Spinal cord (tissue), 10 donors: ENCODE measurements around the gene IL1RAPL2. TPM values are rescaled to one million over a fixed set of nuclear protein-coding genes. Genes with fewer than 3 reads are reported as not detected.

Experiments
- DNase-seq, 6 donors: peaks; one replicate each; pipeline versions ENCODE4 v3.0.0 to v3.0.0-alpha.2; 2013 to 2015; ENCODE audit warnings: low spot score in 6 of 6, low read depth in 4 of 6
- H3K27ac ChIP-seq: one replicate; pipeline ENCODE4 v1.5.1; 2013; ENCODE audit warnings: low read depth, low read length, control low read depth
- H3K27me3 ChIP-seq: one replicate; pipeline ENCODE4 v1.6.1; 2013; ENCODE audit warnings: low read length; ENCODE audit not compliant: control insufficient read depth, insufficient read depth
- H3K36me3 ChIP-seq: one replicate; pipeline ENCODE4 v1.6.1; 2013; ENCODE audit warnings: low read length; ENCODE audit not compliant: control insufficient read depth, insufficient read depth
- H3K4me1 ChIP-seq: one replicate; pipeline ENCODE4 v1.6.1; 2013; ENCODE audit warnings: low read length; ENCODE audit not compliant: control insufficient read depth, insufficient read depth
- H3K4me3 ChIP-seq: one replicate; pipeline ENCODE4 v1.5.1; 2013; ENCODE audit warnings: low read depth, low read length, control low read depth
- H3K9me3 ChIP-seq: one replicate; pipeline ENCODE4 v1.6.1; 2013; ENCODE audit warnings: low read length; ENCODE audit not compliant: control insufficient read depth, insufficient read depth
- WGBS: methylation state at CpG from one replicate; pipeline ENCODE4 v1.1.5; 2013; ENCODE audit warnings: missing lambda C conversion rate; ENCODE audit not compliant: insufficient coverage; 5-methylcytosine and 5-hydroxymethylcytosine counted together
- polyA plus RNA-seq, 2 donors: library from polyadenylated mRNA; unstranded; fragments of 120-200 nt; gene quantifications; one replicate each; pipeline ENCODE4 v1.2.1, GENCODE V29; 2013; ENCODE audit not compliant: insufficient read length in 2 of 2
- total RNA-seq, 2 donors: library from RNA; depleted of rRNA in 1 of 2; stranded (reverse); fragments of 120-200 nt in 1 of 2; fragments of >200 nt in 1 of 2; gene quantifications; one replicate each; pipeline versions ENCODE4 v1.2.3 to v1.2.4, GENCODE V29; 2013 to 2014
- donor health status: healthy.

Gene IL1RAPL2
- total and polyA plus RNA-seq, 4 donors, result 0.90 to 3.0 (median 1.3) TPM

GRCh38 chrX:105328773-105329172 is 762.8 kb downstream of the IL1RAPL2 start:
- no peaks in the 10 kb centered on the region for H3K9me3 ChIP-seq
- H3K27ac ChIP-seq, result no peak overlapping the region
- no peaks in the 10 kb centered on the region for H3K4me1 ChIP-seq
- no peaks in the 10 kb centered on the region for H3K36me3 ChIP-seq
- no peaks in the 10 kb centered on the region for H3K27me3 ChIP-seq
- no peak overlapping the region for H3K4me3 ChIP-seq
- no peak for DNase-seq

GRCh38 chrX:105331244-105331643 is 765.2 kb downstream of the IL1RAPL2 start:
- Histone ChIP-seq H3K27me3 (no peaks in the 10 kb centered on the region), H3K4me1 (no peaks in the 10 kb centered on the region), H3K36me3 (no peaks in the 10 kb centered on the region), H3K27ac (no peak overlapping the region), H3K9me3 (no peaks in the 10 kb centered on the region), H3K4me3 (no peak overlapping the region)
- no CpG with 5 or more reads among the region's 1 CpG for WGBS
- no peak for DNase-seq

GRCh38 chrX:105347373-105347772 is 781.4 kb downstream of the IL1RAPL2 start:
- H3K27ac ChIP-seq, result no peak overlapping the region
- no peaks in the 10 kb centered on the region for H3K4me1 ChIP-seq
- H3K36me3 ChIP-seq, result no peaks in the 10 kb centered on the region
- H3K27me3 ChIP-seq, result peaks cover 7% of the 10 kb centered on the region
- no peak for DNase-seq
- no peak overlapping the region for H3K4me3 ChIP-seq
- WGBS, result no CpG with 5 or more reads among the region's 3 CpGs
- no peaks in the 10 kb centered on the region for H3K9me3 ChIP-seq

GRCh38 chrX:105349476-105349875 is 783.5 kb downstream of the IL1RAPL2 start:
- H3K9me3 ChIP-seq, result no peaks in the 10 kb centered on the region
- no peak overlapping the region for H3K4me3 ChIP-seq
- no peak overlapping the region for H3K27ac ChIP-seq
- peaks cover 5% of the 10 kb centered on the region for H3K27me3 ChIP-seq
- no peak for DNase-seq
- H3K36me3 ChIP-seq, result no peaks in the 10 kb centered on the region
- H3K4me1 ChIP-seq, result no peaks in the 10 kb centered on the region

GRCh38 chrX:105375816-105376215 is 809.8 kb downstream of the IL1RAPL2 start:
- no peaks in the 10 kb centered on the region for H3K27me3 ChIP-seq
- H3K36me3 ChIP-seq, result no peaks in the 10 kb centered on the region
- peak in 1 of 6 donors; percentile 10 for DNase-seq
- H3K4me3 ChIP-seq, result no peak overlapping the region
- no peaks in the 10 kb centered on the region for H3K4me1 ChIP-seq
- H3K9me3 ChIP-seq, result no peaks in the 10 kb centered on the region
- WGBS, result no CpG with 5 or more reads among the region's 2 CpGs
- no peak overlapping the region for H3K27ac ChIP-seq

- Histone ChIP-seq H3K9me3 (no peaks in the 10 kb centered on the region), H3K36me3 (no peaks in the 10 kb centered on the region), H3K27ac (no peak overlapping the region), H3K4me1 (no peaks in the 10 kb centered on the region), H3K4me3 (no peak overlapping the region), H3K27me3 (no peaks in the 10 kb centered on the region)
- DNase-seq, result no peak
- 80% methylated on average over 1 of the region's 1 CpG for WGBS
These were observed 858.7 kb downstream of the IL1RAPL2 start for GRCh38 chrX:105424729-105425128.

GRCh38 chrX:105451401-105451800 is 885.4 kb downstream of the IL1RAPL2 start:
- no peaks in the 10 kb centered on the region for H3K4me1 ChIP-seq
- no peaks in the 10 kb centered on the region for H3K36me3 ChIP-seq
- H3K27ac ChIP-seq, result no peak overlapping the region
- no peaks in the 10 kb centered on the region for H3K27me3 ChIP-seq
- no peak overlapping the region for H3K4me3 ChIP-seq
- H3K9me3 ChIP-seq, result no peaks in the 10 kb centered on the region
- no peak for DNase-seq

- peak in 1 of 6 donors; percentile 3 for DNase-seq
- Histone ChIP-seq H3K27me3 (peaks cover 6% of the 10 kb centered on the region), H3K4me3 (no peak overlapping the region), H3K4me1 (no peaks in the 10 kb centered on the region), H3K27ac (no peak overlapping the region), H3K36me3 (no peaks in the 10 kb centered on the region), H3K9me3 (no peaks in the 10 kb centered on the region)
- no CpG with 5 or more reads among the region's 3 CpGs for WGBS
These were observed 892.8 kb downstream of the IL1RAPL2 start for GRCh38 chrX:105458846-105459245.

GRCh38 chrX:105460376-105460775 is 894.4 kb downstream of the IL1RAPL2 start:
- WGBS, result no CpG with 5 or more reads among the region's 1 CpG
- peaks cover 6% of the 10 kb centered on the region for H3K27me3 ChIP-seq
- peak in 1 of 6 donors; percentile 4 for DNase-seq

GRCh38 chrX:105461016-105461415 is 895.0 kb downstream of the IL1RAPL2 start:
- WGBS, result 60% methylated on average over 1 of the region's 1 CpG
- DNase-seq, result no peak
- peaks cover 6% of the 10 kb centered on the region for H3K27me3 ChIP-seq

More at GRCh38 chrX:105460376-105460775, 894.4 kb downstream of the IL1RAPL2 start:
- Histone ChIP-seq H3K36me3 (no peaks in the 10 kb centered on the region), H3K4me3 (no peak overlapping the region), H3K9me3 (no peaks in the 10 kb centered on the region), H3K27ac (no peak overlapping the region), H3K4me1 (no peaks in the 10 kb centered on the region)

More at GRCh38 chrX:105461016-105461415, 895.0 kb downstream of the IL1RAPL2 start:
- Histone ChIP-seq H3K4me1 (no peaks in the 10 kb centered on the region), H3K4me3 (no peak overlapping the region), H3K36me3 (no peaks in the 10 kb centered on the region), H3K27ac (no peak overlapping the region), H3K9me3 (no peaks in the 10 kb centered on the region)
